GM19193 (cell line): ENCODE measurements around the gene IP6K3.

Experiments
- POLR2A ChIP-seq: IDR thresholded peaks from 4 replicates; pipeline ENCODE4 v1.6.1; 2011; ENCODE audit not compliant: insufficient read depth, insufficient read length; ENCODE audit errors: extremely low read depth

Gene IP6K3

GRCh38 chr6:33783781-33784520, 37.2 kb upstream of the IP6K3 start:
- TF ChIP-seq POLR2A: no peak

GRCh38 chr6:33782561-33782960, 35.9 kb upstream of the IP6K3 start:
- TF ChIP-seq POLR2A: no peak

GRCh38 chr6:33781131-33781975, 34.6 kb upstream of the IP6K3 start:
- TF ChIP-seq POLR2A: no peak

GRCh38 chr6:33779895-33780294, 33.2 kb upstream of the IP6K3 start:
- no peak for TF ChIP-seq POLR2A

GRCh38 chr6:33779290-33779689, 32.6 kb upstream of the IP6K3 start:
- no peak for TF ChIP-seq POLR2A

- no peak for TF ChIP-seq POLR2A
These were observed 31.9 kb upstream of the IP6K3 start for GRCh38 chr6:33778444-33779121.

GRCh38 chr6:33777398-33778388, 31.0 kb upstream of the IP6K3 start:
- TF ChIP-seq POLR2A: no peak

GRCh38 chr6:33776764-33777163, 30.1 kb upstream of the IP6K3 start:
- TF ChIP-seq POLR2A: no peak

- TF ChIP-seq POLR2A: no peak
These were observed 29.5 kb upstream of the IP6K3 start for GRCh38 chr6:33776186-33776585.

GRCh38 chr6:33774774-33775173, 28.1 kb upstream of the IP6K3 start:
- no peak for TF ChIP-seq POLR2A

- no peak for TF ChIP-seq POLR2A
These were observed 26.3 kb upstream of the IP6K3 start for GRCh38 chr6:33772902-33773472.

GRCh38 chr6:33772082-33772830, 25.6 kb upstream of the IP6K3 start:
- TF ChIP-seq POLR2A: peak; percentile 3

- peak; percentile 28 for TF ChIP-seq POLR2A
These were observed 24.7 kb upstream of the IP6K3 start for GRCh38 chr6:33771146-33772081.

GRCh38 chr6:33770833-33771145, 24.1 kb upstream of the IP6K3 start:
- no peak for TF ChIP-seq POLR2A
